GM23338 (cell line): ENCODE measurements around the gene SPINK13. TPM values are rescaled to one million over a fixed set of nuclear protein-coding genes. Genes with fewer than 3 reads are reported as not detected.
A peak's percentile ranks its signal among the peaks of the same experiment; 100 is the strongest.
"Not testable (repeated sequence)": the region's sequence is repeated elsewhere in the genome, so short reads cannot be mapped to it uniquely, and the experiment has no call there.

Source experiments
- ATAC-seq: fragments of 200-7000 bp; cut with Tn5 transposase; 3 replicates; pipeline ENCODE4 v1.9.1; 2020
- DNase-seq: peaks from one replicate; pipeline ENCODE4 v3.0.0-alpha.2; 2015; ENCODE audit warnings: low spot score
- H2AFZ ChIP-seq: fragments of 200-600 bp; sonication (generic); 2 replicates; pipeline ENCODE4 v1.8.0; 2016; ENCODE audit warnings: antibody characterized with exemption, mild to moderate bottlenecking, moderate library complexity
- H3F3A ChIP-seq: fragments of 200-600 bp; sonication (generic); replicated peaks from 2 replicates; pipeline ENCODE4 v1.8.0; 2017; ENCODE audit warnings: antibody characterized with exemption, mixed run types, low read depth
- H3K27ac ChIP-seq: fragments of 200-600 bp; sonication (generic); 2 replicates; pipeline ENCODE4 v1.6.1; 2016; ENCODE audit warnings: low read depth
- H3K27me3 ChIP-seq: fragments of 200-600 bp; sonication (generic); 2 replicates; pipeline ENCODE4 v1.8.0; 2016; ENCODE audit warnings: mild to moderate bottlenecking, mixed run types, moderate library complexity; ENCODE audit not compliant: insufficient read depth
- H3K36me3 ChIP-seq: fragments of 200-600 bp; sonication (generic); 2 replicates; pipeline ENCODE4 v1.8.0; 2016; ENCODE audit warnings: mild to moderate bottlenecking; ENCODE audit not compliant: insufficient read depth
- H3K4me1 ChIP-seq: fragments of 200-600 bp; sonication (generic); 2 replicates; pipeline ENCODE4 v1.8.0; 2016; ENCODE audit warnings: mild to moderate bottlenecking, moderate library complexity; ENCODE audit not compliant: insufficient read depth
- H3K4me2 ChIP-seq: fragments of 200-600 bp; sonication (generic); 2 replicates; pipeline ENCODE4 v1.7.1; 2017; ENCODE audit warnings: mixed run types
- H3K4me3 ChIP-seq: fragments of 200-600 bp; sonication (generic); 2 replicates; pipeline ENCODE4 v1.6.1; 2016; ENCODE audit warnings: mixed run types
- H3K79me2 ChIP-seq: fragments of 200-600 bp; sonication (generic); replicated peaks from 2 replicates; pipeline ENCODE4 v1.8.0; 2017; ENCODE audit warnings: mild to moderate bottlenecking; ENCODE audit not compliant: insufficient read depth
- H3K9me2 ChIP-seq: fragments of 200-600 bp; sonication (generic); 2 replicates; pipeline ENCODE4 v1.8.0; 2017; ENCODE audit not compliant: insufficient read depth
- H4K20me1 ChIP-seq: fragments of 200-600 bp; sonication (generic); replicated peaks from 2 replicates; pipeline ENCODE4 v1.8.0; 2017; ENCODE audit warnings: mild to moderate bottlenecking; ENCODE audit not compliant: insufficient read depth
- H3K27ac Mint-ChIP-seq: 2 replicates; pipeline ENCODE4 v1.8.0; 2020; ENCODE audit warnings: inconsistent platforms, mild to moderate bottlenecking, moderate library complexity, mixed read lengths
- H3K27me3 Mint-ChIP-seq: 3 replicates; pipeline ENCODE4 v1.8.0; 2022; ENCODE audit warnings: low read depth, mild to moderate bottlenecking, moderate library complexity, mixed read lengths, inconsistent platforms; ENCODE audit not compliant: insufficient read depth, poor library complexity
- H3K36me3 Mint-ChIP-seq: 3 replicates; pipeline ENCODE4 v1.8.0; 2021; ENCODE audit warnings: low read depth, mild to moderate bottlenecking, inconsistent platforms, moderate library complexity, mixed read lengths
- H3K4me1 Mint-ChIP-seq: 3 replicates; pipeline ENCODE4 v1.8.0; 2020; ENCODE audit warnings: mild to moderate bottlenecking, inconsistent platforms, mixed read lengths
- H3K4me3 Mint-ChIP-seq: 3 replicates; pipeline ENCODE4 v1.8.0; 2021; ENCODE audit warnings: moderate library complexity, mild to moderate bottlenecking, inconsistent platforms, mixed read lengths
- H3K9me3 Mint-ChIP-seq: 3 replicates; pipeline ENCODE4 v1.8.0; 2020; ENCODE audit warnings: moderate library complexity, mild to moderate bottlenecking, inconsistent platforms, mixed read lengths
- CREB1 ChIP-seq: fragments of 250-450 bp; sonication (Bioruptor Pico); IDR thresholded peaks from 2 replicates; pipeline ENCODE4 v1.5.0; 2020; ENCODE audit warnings: low read depth, mild to moderate bottlenecking, moderate library complexity
- EZH2 ChIP-seq: fragments of 200-600 bp; sonication (generic); IDR thresholded peaks from one replicate; pipeline ENCODE4 v1.8.0; 2017; ENCODE audit warnings: antibody characterized with exemption, mild to moderate bottlenecking, low read depth; ENCODE audit not compliant: unreplicated experiment
- JUNB ChIP-seq: IDR thresholded peaks from one replicate; pipeline ENCODE4 v1.6.1; 2016; ENCODE audit warnings: antibody characterized with exemption; ENCODE audit not compliant: unreplicated experiment
- POLR2AphosphoS5 ChIP-seq: IDR thresholded peaks from 2 replicates; pipeline ENCODE4 v1.6.1; 2016; ENCODE audit warnings: antibody characterized with exemption, low read depth
- ZNF331 ChIP-seq: fragments of 250-450 bp; sonication (Bioruptor Pico); IDR thresholded peaks from 2 replicates; pipeline ENCODE4 v1.5.0; 2020; ENCODE audit warnings: low read depth, mild to moderate bottlenecking, moderate library complexity
- polyA plus RNA-seq: library from polyadenylated mRNA; unstranded; fragments of >200 nt; fragmentation: Nextera tagmentation; extraction: Ambion mirVana; gene quantifications from 2 replicates; pipeline ENCODE4 v1.2.1, GENCODE V29; 2016
- total RNA-seq: library from RNA; depleted of rRNA; stranded (reverse); fragments of >200 nt; shearing (Covaris generic); gene quantifications from 2 replicates; pipeline ENCODE4 v1.2.3, GENCODE V29; 2014
- TF ChIP-seq, protein P1 (sequence below): fragments of 250-450 bp; sonication (Bioruptor Pico); IDR thresholded peaks from 2 replicates; pipeline ENCODE4 v1.5.0; 2020; ENCODE audit warnings: mild to moderate bottlenecking, moderate library complexity
- TF ChIP-seq, protein P2 (sequence below): IDR thresholded peaks from one replicate; pipeline ENCODE4 v1.6.1; 2018; ENCODE audit warnings: antibody characterized with exemption; ENCODE audit not compliant: unreplicated experiment
- TF ChIP-seq, protein P3 (sequence below), 2 experiments: fragments of 200-600 bp in 1 of 2; sonication (generic) in 1 of 2; conservative IDR thresholded peaks; 2 replicates each; pipeline versions ENCODE4 v1.5.1 to v1.6.1; 2016 to 2017; ENCODE audit warnings: antibody characterized with exemption in 2 of 2, low read depth in 2 of 2, mild to moderate bottlenecking in 2 of 2, moderate library complexity in 1 of 2

The SPINK13 gene
- total and polyA plus RNA-seq, 2 experiments from 2014 or later = not detected

DNA sequence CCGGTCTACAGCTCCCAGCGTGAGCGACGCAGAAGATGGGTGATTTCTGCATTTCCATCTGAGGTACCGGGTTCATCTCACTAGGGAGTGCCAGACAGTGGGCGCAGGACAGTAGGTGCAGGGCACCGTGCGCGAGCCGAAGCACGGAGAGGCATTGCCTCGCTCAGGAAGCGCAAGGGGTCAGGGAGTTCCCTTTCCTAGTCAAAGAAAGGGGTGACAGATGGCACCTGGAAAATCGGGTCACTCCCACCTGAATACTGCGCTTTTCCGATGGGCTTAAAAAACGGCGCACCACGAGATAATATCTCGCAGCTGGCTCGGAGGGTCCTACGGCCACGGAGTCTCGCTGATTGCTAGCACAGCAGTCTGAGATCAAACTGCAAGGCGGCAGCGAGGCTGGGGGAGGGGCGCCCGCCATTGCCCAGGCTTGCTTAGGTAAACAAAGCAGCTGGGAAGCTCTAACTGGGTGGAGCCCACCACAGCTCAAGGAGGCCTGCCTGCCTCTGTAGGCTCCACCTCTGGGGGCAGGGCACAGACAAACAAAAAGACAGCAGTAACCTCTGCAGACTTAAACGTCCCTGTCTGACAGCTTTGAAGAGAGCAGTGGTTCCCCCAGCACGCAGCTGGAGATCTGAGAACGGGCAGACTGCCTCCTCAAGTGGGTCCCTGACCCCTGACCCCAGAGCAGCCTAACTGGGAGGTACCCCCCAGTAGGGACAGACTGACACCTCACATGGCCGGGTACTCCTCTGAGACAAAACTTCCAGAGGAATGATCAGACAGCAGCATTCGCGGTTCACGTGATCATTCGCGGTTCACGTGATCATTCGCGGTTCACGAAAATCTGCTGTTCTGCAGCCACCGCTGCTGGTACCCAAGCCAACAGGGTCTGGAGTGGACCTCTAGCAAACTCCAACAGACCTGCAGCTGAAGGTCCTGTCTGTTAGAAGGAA lies 51.7 kb downstream of the SPINK13 start:
- H3K27me3 ChIP-seq, H3K36me3 Mint-ChIP-seq, H3K9me3 Mint-ChIP-seq, H4K20me1 ChIP-seq, H3K4me1 ChIP-seq, H3K9me2 ChIP-seq, H3K27me3 Mint-ChIP-seq, H3K79me2 ChIP-seq, H3F3A ChIP-seq, H3K4me1 Mint-ChIP-seq, H3K36me3 ChIP-seq: not testable (repeated sequence)
- H3K4me3 Mint-ChIP-seq = peak overlapping the region; percentile 87
- 0 out of 2 replicates have a peak overlapping the region, but pooled peaks have one; percentile 45 for H3K27ac ChIP-seq
- H3K4me3 ChIP-seq = peak overlapping the region; percentile 69
- peak overlapping the region; percentile 97 for H2AFZ ChIP-seq
- DNase-seq (peak; percentile 43), ATAC-seq (peak; percentile 60)
- peak overlapping the region; percentile 77 for H3K27ac Mint-ChIP-seq
- peak overlapping the region; percentile 81 for H3K4me2 ChIP-seq

DNA sequence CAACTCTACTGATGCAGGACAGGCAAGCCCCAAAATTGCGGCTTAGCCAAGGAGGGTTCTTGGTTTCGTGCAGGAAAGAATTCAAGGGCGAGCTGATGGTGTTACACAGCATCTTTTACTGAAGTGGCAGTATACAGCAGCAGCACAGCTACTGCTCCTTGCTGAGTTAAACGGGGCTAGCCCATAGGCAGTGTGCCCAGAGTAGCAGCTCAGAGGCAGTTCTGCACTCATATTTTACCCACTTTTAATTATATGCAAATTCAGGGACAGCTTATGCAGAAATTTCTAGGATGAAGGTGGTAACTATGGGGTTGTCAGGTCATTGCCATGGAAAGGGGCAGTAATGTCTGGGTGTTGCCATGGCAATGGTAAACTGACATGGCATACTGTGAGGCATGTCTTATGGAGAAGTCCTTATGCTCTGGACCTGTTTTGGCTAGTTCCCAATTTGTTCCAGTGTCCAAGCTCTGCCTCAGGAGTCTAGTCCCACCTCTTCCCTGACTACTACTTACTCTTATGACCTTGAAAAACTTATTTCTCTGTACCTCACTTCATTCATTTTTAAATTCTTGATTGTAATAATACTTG lies 64.8 kb downstream of the SPINK13 start:
- no peak overlapping the region for H3K27ac Mint-ChIP-seq
- no peaks in the 10 kb centered on the region for H3F3A ChIP-seq
- no peaks in the 10 kb centered on the region for H3K9me2 ChIP-seq
- H3K4me3 ChIP-seq = no peak overlapping the region
- DNase-seq (no peak), ATAC-seq (no peak)
- peaks cover 11% of the 10 kb centered on the region; the same call in 2 of the 3 replicates for H3K36me3 Mint-ChIP-seq
- no peaks in the 10 kb centered on the region for H3K27me3 ChIP-seq
- H3K4me1 Mint-ChIP-seq = no peaks in the 10 kb centered on the region
- no peaks in the 10 kb centered on the region for H3K4me1 ChIP-seq
- H3K4me3 Mint-ChIP-seq = no peak overlapping the region
- H3K79me2 ChIP-seq = no peaks in the 10 kb centered on the region
- no peaks in the 10 kb centered on the region for H4K20me1 ChIP-seq
- no peaks in the 10 kb centered on the region for H3K36me3 ChIP-seq
- no peak overlapping the region for H3K27ac ChIP-seq
- H3K27me3 Mint-ChIP-seq = peaks cover 4% of the 10 kb centered on the region
- H3K4me2 ChIP-seq = no peak overlapping the region
- H2AFZ ChIP-seq = no peak overlapping the region
- peaks cover 19% of the 10 kb centered on the region; the same call in 2 of the 3 replicates for H3K9me3 Mint-ChIP-seq
- no peak for TF ChIP-seq EZH2
- TF ChIP-seq CREB1 (CRISPR knock-in tag) = no peak
- TF ChIP-seq, protein P1, sequence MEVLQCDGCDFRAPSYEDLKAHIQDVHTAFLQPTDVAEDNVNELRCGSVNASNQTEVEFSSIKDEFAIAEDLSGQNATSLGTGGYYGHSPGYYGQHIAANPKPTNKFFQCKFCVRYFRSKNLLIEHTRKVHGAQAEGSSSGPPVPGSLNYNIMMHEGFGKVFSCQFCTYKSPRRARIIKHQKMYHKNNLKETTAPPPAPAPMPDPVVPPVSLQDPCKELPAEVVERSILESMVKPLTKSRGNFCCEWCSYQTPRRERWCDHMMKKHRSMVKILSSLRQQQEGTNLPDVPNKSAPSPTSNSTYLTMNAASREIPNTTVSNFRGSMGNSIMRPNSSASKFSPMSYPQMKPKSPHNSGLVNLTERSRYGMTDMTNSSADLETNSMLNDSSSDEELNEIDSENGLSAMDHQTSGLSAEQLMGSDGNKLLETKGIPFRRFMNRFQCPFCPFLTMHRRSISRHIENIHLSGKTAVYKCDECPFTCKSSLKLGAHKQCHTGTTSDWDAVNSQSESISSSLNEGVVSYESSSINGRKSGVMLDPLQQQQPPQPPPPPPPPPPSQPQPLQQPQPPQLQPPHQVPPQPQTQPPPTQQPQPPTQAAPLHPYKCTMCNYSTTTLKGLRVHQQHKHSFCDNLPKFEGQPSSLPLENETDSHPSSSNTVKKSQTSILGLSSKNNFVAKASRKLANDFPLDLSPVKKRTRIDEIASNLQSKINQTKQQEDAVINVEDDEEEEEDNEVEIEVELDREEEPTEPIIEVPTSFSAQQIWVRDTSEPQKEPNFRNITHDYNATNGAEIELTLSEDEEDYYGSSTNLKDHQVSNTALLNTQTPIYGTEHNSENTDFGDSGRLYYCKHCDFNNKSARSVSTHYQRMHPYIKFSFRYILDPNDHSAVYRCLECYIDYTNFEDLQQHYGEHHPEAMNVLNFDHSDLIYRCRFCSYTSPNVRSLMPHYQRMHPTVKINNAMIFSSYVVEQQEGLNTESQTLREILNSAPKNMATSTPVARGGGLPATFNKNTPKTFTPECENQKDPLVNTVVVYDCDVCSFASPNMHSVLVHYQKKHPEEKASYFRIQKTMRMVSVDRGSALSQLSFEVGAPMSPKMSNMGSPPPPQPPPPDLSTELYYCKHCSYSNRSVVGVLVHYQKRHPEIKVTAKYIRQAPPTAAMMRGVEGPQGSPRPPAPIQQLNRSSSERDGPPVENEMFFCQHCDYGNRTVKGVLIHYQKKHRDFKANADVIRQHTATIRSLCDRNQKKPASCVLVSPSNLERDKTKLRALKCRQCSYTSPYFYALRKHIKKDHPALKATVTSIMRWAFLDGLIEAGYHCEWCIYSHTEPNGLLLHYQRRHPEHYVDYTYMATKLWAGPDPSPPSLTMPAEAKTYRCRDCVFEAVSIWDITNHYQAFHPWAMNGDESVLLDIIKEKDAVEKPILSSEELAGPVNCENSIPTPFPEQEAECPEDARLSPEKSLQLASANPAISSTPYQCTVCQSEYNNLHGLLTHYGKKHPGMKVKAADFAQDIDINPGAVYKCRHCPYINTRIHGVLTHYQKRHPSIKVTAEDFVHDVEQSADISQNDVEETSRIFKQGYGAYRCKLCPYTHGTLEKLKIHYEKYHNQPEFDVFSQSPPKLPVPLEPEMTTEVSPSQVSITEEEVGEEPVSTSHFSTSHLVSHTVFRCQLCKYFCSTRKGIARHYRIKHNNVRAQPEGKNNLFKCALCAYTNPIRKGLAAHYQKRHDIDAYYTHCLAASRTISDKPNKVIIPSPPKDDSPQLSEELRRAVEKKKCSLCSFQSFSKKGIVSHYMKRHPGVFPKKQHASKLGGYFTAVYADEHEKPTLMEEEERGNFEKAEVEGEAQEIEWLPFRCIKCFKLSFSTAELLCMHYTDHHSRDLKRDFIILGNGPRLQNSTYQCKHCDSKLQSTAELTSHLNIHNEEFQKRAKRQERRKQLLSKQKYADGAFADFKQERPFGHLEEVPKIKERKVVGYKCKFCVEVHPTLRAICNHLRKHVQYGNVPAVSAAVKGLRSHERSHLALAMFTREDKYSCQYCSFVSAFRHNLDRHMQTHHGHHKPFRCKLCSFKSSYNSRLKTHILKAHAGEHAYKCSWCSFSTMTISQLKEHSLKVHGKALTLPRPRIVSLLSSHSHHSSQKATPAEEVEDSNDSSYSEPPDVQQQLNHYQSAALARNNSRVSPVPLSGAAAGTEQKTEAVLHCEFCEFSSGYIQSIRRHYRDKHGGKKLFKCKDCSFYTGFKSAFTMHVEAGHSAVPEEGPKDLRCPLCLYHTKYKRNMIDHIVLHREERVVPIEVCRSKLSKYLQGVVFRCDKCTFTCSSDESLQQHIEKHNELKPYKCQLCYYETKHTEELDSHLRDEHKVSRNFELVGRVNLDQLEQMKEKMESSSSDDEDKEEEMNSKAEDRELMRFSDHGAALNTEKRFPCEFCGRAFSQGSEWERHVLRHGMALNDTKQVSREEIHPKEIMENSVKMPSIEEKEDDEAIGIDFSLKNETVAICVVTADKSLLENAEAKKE (CRISPR knock-in tag) = no peak
- TF ChIP-seq JUNB = no peak
- TF ChIP-seq, protein P2, sequence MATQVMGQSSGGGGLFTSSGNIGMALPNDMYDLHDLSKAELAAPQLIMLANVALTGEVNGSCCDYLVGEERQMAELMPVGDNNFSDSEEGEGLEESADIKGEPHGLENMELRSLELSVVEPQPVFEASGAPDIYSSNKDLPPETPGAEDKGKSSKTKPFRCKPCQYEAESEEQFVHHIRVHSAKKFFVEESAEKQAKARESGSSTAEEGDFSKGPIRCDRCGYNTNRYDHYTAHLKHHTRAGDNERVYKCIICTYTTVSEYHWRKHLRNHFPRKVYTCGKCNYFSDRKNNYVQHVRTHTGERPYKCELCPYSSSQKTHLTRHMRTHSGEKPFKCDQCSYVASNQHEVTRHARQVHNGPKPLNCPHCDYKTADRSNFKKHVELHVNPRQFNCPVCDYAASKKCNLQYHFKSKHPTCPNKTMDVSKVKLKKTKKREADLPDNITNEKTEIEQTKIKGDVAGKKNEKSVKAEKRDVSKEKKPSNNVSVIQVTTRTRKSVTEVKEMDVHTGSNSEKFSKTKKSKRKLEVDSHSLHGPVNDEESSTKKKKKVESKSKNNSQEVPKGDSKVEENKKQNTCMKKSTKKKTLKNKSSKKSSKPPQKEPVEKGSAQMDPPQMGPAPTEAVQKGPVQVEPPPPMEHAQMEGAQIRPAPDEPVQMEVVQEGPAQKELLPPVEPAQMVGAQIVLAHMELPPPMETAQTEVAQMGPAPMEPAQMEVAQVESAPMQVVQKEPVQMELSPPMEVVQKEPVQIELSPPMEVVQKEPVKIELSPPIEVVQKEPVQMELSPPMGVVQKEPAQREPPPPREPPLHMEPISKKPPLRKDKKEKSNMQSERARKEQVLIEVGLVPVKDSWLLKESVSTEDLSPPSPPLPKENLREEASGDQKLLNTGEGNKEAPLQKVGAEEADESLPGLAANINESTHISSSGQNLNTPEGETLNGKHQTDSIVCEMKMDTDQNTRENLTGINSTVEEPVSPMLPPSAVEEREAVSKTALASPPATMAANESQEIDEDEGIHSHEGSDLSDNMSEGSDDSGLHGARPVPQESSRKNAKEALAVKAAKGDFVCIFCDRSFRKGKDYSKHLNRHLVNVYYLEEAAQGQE = no peak
- TF ChIP-seq POLR2AphosphoS5 = no peak
- no peak for TF ChIP-seq ZNF331 (CRISPR knock-in tag)
- TF ChIP-seq, protein P3, sequence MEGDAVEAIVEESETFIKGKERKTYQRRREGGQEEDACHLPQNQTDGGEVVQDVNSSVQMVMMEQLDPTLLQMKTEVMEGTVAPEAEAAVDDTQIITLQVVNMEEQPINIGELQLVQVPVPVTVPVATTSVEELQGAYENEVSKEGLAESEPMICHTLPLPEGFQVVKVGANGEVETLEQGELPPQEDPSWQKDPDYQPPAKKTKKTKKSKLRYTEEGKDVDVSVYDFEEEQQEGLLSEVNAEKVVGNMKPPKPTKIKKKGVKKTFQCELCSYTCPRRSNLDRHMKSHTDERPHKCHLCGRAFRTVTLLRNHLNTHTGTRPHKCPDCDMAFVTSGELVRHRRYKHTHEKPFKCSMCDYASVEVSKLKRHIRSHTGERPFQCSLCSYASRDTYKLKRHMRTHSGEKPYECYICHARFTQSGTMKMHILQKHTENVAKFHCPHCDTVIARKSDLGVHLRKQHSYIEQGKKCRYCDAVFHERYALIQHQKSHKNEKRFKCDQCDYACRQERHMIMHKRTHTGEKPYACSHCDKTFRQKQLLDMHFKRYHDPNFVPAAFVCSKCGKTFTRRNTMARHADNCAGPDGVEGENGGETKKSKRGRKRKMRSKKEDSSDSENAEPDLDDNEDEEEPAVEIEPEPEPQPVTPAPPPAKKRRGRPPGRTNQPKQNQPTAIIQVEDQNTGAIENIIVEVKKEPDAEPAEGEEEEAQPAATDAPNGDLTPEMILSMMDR (conservative IDR thresholded peaks at IDR 0.05; ENCODE audit: low read depth in 2 of 2) = no peak
